Measurements from ENCODE around the gene KCTD5. TPM values are rescaled to one million over a fixed set of nuclear protein-coding genes. Genes with fewer than 3 reads are reported as not detected.
"Not testable (repeated sequence)": the region's sequence is repeated elsewhere in the genome, so short reads cannot be mapped to it uniquely, and the experiment has no call there.

The KCTD5 gene
- total and polyA plus RNA-seq, 2 experiments from 2014 or later = 31.5 to 32.2 TPM

DNA sequence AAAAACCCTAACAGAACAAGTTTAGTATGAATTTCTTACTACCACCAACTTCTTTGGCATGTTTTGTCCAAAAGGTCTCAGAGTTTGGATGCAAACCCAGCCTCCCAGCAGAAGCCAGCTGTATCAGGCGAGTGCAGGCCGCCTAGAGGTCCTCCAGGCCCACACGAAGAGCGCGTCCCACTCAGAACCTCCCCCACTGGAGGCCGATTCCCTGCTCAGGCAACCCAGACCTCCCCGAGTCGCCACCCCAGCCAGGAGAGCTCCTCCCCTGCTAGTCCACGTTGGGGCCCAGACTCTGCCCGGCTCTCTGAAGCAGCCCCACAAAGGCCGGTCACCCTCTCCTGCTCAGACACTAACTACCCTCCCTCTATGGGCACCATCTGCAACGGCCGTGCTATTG, 28.4 kb upstream of the KCTD5 start:
- not testable (repeated sequence) for H4K20me1 ChIP-seq (ENCODE audit: insufficient read depth, poor library complexity, severe bottlenecking); H3K4me2 ChIP-seq; H3K4me3 ChIP-seq; H3K79me2 ChIP-seq; H3K9me2 ChIP-seq (replicated peaks; ENCODE audit: insufficient read depth); DNase-seq (ENCODE audit: low spot score); H3K4me1 ChIP-seq (ENCODE audit: insufficient read depth); H3K27me3 ChIP-seq; H3K36me3 ChIP-seq (replicated peaks; ENCODE audit: insufficient read depth, low read depth); H3K27ac ChIP-seq; H3K9me3 ChIP-seq (ENCODE audit: low read depth); H2AFZ ChIP-seq
- WGBS (ENCODE audit: low lambda C conversion rate, missing lambda C conversion rate) = no CpG with 5 or more reads among the region's 13 CpGs

DNA sequence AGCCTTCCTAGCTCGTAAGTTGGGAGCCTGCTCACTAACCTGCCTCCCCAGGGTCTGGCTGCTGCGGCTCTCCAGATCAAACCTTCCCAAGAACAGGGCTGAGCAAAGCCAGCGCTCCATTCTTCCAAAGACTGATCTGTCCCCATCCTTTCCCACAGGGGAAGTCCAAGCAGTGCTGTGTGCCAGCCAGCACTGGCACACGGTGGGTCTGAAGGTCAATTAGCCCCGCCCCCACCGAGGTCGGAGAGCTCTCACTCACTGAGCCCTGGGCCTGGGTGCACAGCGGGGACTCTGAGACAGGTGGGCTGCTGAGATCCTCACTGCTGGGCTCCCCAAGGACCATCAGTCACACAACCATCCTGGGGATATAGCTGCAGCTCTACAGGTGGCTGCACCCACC, 27.4 kb upstream of the KCTD5 start:
- not testable (repeated sequence) for H3K9me2 ChIP-seq (replicated peaks; ENCODE audit: insufficient read depth); H2AFZ ChIP-seq; H3K27ac ChIP-seq; H3K4me1 ChIP-seq (ENCODE audit: insufficient read depth); H3K79me2 ChIP-seq; H3K9me3 ChIP-seq (ENCODE audit: low read depth); H4K20me1 ChIP-seq (ENCODE audit: insufficient read depth, poor library complexity, severe bottlenecking); H3K27me3 ChIP-seq; H3K36me3 ChIP-seq (replicated peaks; ENCODE audit: insufficient read depth, low read depth); H3K4me3 ChIP-seq; H3K4me2 ChIP-seq; DNase-seq (ENCODE audit: low spot score)
- WGBS (ENCODE audit: low lambda C conversion rate, missing lambda C conversion rate) = 86% methylated on average over 1 of the region's 8 CpGs

- H3K27me3 ChIP-seq = no peaks in the 10 kb centered on the region
- WGBS (ENCODE audit: low lambda C conversion rate, missing lambda C conversion rate) = 80% methylated on average over 2 of the region's 2 CpGs
- no peak overlapping the region for H3K27ac ChIP-seq
- no peaks in the 10 kb centered on the region for H3K9me2 ChIP-seq (replicated peaks; ENCODE audit: insufficient read depth)
- no peaks in the 10 kb centered on the region for H4K20me1 ChIP-seq (ENCODE audit: insufficient read depth, poor library complexity, severe bottlenecking)
- H3K4me3 ChIP-seq = no peak overlapping the region
- no peak overlapping the region for H2AFZ ChIP-seq
- no peaks in the 10 kb centered on the region for H3K4me1 ChIP-seq (ENCODE audit: insufficient read depth)
- H3K79me2 ChIP-seq = no peaks in the 10 kb centered on the region
- no peaks in the 10 kb centered on the region for H3K36me3 ChIP-seq (replicated peaks; ENCODE audit: insufficient read depth, low read depth)
- TF ChIP-seq EZH2phosphoT487 (IDR thresholded peaks at IDR 0.05; ENCODE audit: low read depth, severe bottlenecking, unreplicated experiment) (no peak), CTCF (IDR thresholded peaks at IDR 0.05; ENCODE audit: poor library complexity) (no peak), EZH2 (IDR thresholded peaks at IDR 0.05; ENCODE audit: borderline replicate concordance) (no peak)
- no peak overlapping the region for H3K4me2 ChIP-seq
- no peak for DNase-seq (ENCODE audit: low spot score)
- H3K9me3 ChIP-seq (ENCODE audit: low read depth) = no peaks in the 10 kb centered on the region
Observed at GRCh38 chr16:2656985-2657384, 25.3 kb upstream of the KCTD5 start.

- WGBS (ENCODE audit: low lambda C conversion rate, missing lambda C conversion rate) = no CpG with 5 or more reads among the region's 17 CpGs
- H2AFZ ChIP-seq = not testable (repeated sequence)
Observed at GRCh38 chr16:2657803-2658202, 24.5 kb upstream of the KCTD5 start.

GRCh38 chr16:2659560-2659959, 22.8 kb upstream of the KCTD5 start:
- H3K79me2 ChIP-seq; H4K20me1 ChIP-seq (ENCODE audit: insufficient read depth, poor library complexity, severe bottlenecking); H3K27ac ChIP-seq; H3K9me2 ChIP-seq (replicated peaks; ENCODE audit: insufficient read depth); H3K36me3 ChIP-seq (replicated peaks; ENCODE audit: insufficient read depth, low read depth); H3K4me1 ChIP-seq (ENCODE audit: insufficient read depth); H3K27me3 ChIP-seq; H3K9me3 ChIP-seq (ENCODE audit: low read depth); H3K4me2 ChIP-seq; H3K4me3 ChIP-seq; H2AFZ ChIP-seq: not testable (repeated sequence)
- peak; percentile 55 for DNase-seq (ENCODE audit: low spot score)
- WGBS (ENCODE audit: low lambda C conversion rate, missing lambda C conversion rate) = 71% methylated on average over 8 of the region's 8 CpGs

More at GRCh38 chr16:2657803-2658202, 24.5 kb upstream of the KCTD5 start:
- not testable (repeated sequence) for H3K4me1 ChIP-seq (ENCODE audit: insufficient read depth); H3K27ac ChIP-seq; H3K4me3 ChIP-seq; H3K9me2 ChIP-seq (replicated peaks; ENCODE audit: insufficient read depth); H3K36me3 ChIP-seq (replicated peaks; ENCODE audit: insufficient read depth, low read depth); H3K9me3 ChIP-seq (ENCODE audit: low read depth); H3K79me2 ChIP-seq; H3K4me2 ChIP-seq; H4K20me1 ChIP-seq (ENCODE audit: insufficient read depth, poor library complexity, severe bottlenecking); H3K27me3 ChIP-seq; DNase-seq (ENCODE audit: low spot score)

- H3K9me3 ChIP-seq (ENCODE audit: low read depth); H3K4me3 ChIP-seq; H4K20me1 ChIP-seq (ENCODE audit: insufficient read depth, poor library complexity, severe bottlenecking); H3K27me3 ChIP-seq; H3K36me3 ChIP-seq (replicated peaks; ENCODE audit: insufficient read depth, low read depth); H3K27ac ChIP-seq; H3K4me1 ChIP-seq (ENCODE audit: insufficient read depth); DNase-seq (ENCODE audit: low spot score); H3K79me2 ChIP-seq; H2AFZ ChIP-seq; H3K4me2 ChIP-seq; H3K9me2 ChIP-seq (replicated peaks; ENCODE audit: insufficient read depth): not testable (repeated sequence)
- 91% methylated on average over 11 of the region's 11 CpGs for WGBS (ENCODE audit: low lambda C conversion rate, missing lambda C conversion rate)
Observed at GRCh38 chr16:2660014-2660662, 22.2 kb upstream of the KCTD5 start.

Data from hepatocyte (in vitro differentiated cells).